Measurements from ENCODE around the gene ATAD2B. TPM values are rescaled to one million over a fixed set of nuclear protein-coding genes. Genes with fewer than 3 reads are reported as not detected.

The ATAD2B gene
- total RNA-seq = 1.5 TPM in 2 replicates

GRCh38 chr2:23926750-23927571 lies at the start of gene ATAD2B:
ATAD2B (minus strand) TSS chr2:23927123; CDS start chr2:23926770, 353 bp downstream.

GRCh38 chr2:23939987-23940717 lies 13.2 kb upstream of the ATAD2B start, which contains the start of gene UBXN2A:
UBXN2A (plus strand) TSS chr2:23940463; CDS start chr2:23958315, 17,852 bp downstream.

Other genes starting within 250 kb of the ATAD2B start
- gene UBXN2A, start 13.3 kb upstream of the ATAD2B start, total RNA-seq = 7.7 and 8.2 TPM in 2 replicates
- 0.59 and 1.0 TPM in 2 replicates for gene MFSD2B, start 83.0 kb upstream of the ATAD2B start, total RNA-seq
- 7.9 and 8.2 TPM in 2 replicates for gene WDCP, start 120.3 kb upstream of the ATAD2B start, total RNA-seq
- 16.8 and 26.1 TPM in 2 replicates for gene FKBP1B, start 122.6 kb upstream of the ATAD2B start, total RNA-seq
- gene SF3B6, start 149.2 kb upstream of the ATAD2B start, total RNA-seq = 173 and 176 TPM in 2 replicates
- 46.4 and 52.5 TPM in 2 replicates for gene TP53I3, start 157.7 kb upstream of the ATAD2B start, total RNA-seq
- gene PFN4, start 196.2 kb upstream of the ATAD2B start, total RNA-seq = 0.15 and 0.17 TPM in 2 replicates
- gene FAM228B, start 196.3 kb upstream of the ATAD2B start, total RNA-seq = 1.9 and 4.2 TPM in 2 replicates
- 0.34 and 1.5 TPM in 2 replicates for gene FAM228A, start 247.9 kb upstream of the ATAD2B start, total RNA-seq